HUES48 (cell line): Measurements from ENCODE around the gene HNMT.
"Not testable (repeated sequence)": the region's sequence is repeated elsewhere in the genome, so short reads cannot be mapped to it uniquely, and the experiment has no call there.

ENCODE experiments used
- H3K27ac ChIP-seq: one replicate; pipeline ENCODE4 v1.7.0; 2013; ENCODE audit warnings: low read depth, low read length, inconsistent platforms
- H3K27me3 ChIP-seq: 2 replicates; pipeline ENCODE4 v1.6.1; 2013; ENCODE audit warnings: mild to moderate bottlenecking, low read length; ENCODE audit not compliant: control insufficient read depth, insufficient read depth
- H3K36me3 ChIP-seq: 2 replicates; pipeline ENCODE4 v1.6.1; 2013; ENCODE audit warnings: low read length; ENCODE audit not compliant: control insufficient read depth, insufficient read depth
- H3K4me1 ChIP-seq: 2 replicates; pipeline ENCODE4 v1.6.1; 2013; ENCODE audit warnings: mild to moderate bottlenecking, low read length; ENCODE audit not compliant: control insufficient read depth, insufficient read depth
- H3K4me3 ChIP-seq: 2 replicates; pipeline ENCODE4 v1.5.1; 2013; ENCODE audit warnings: mild to moderate bottlenecking, low read depth, low read length
- H3K9ac ChIP-seq: 2 replicates; pipeline ENCODE4 v1.6.1; 2013; ENCODE audit warnings: mild to moderate bottlenecking, low read depth, low read length, moderate library complexity
- H3K9me3 ChIP-seq: 2 replicates; pipeline ENCODE4 v1.6.1; 2013; ENCODE audit warnings: low read length; ENCODE audit not compliant: control insufficient read depth, insufficient read depth

Gene HNMT

DNA sequence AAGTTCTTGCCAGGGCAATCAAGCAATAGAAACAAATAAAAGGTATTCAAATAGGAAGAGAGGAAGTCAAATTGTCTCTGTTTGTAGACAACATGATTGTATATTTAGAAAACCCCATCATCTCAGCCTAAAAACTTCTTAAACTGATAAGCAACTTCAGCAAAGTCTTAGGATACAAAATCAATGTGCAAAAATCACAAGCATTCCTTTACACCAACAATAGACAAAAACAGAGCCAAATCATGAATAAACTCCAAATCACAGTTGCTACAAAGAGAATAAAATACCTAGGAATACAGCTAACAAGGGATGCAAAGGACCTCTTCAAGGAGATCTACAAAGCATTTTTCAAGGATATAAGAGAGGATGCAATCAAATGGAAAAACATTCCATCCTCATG, 31.9 kb downstream of the HNMT start:
- H3K9me3 ChIP-seq, H3K9ac ChIP-seq, H3K27me3 ChIP-seq, H3K4me3 ChIP-seq, H3K27ac ChIP-seq, H3K36me3 ChIP-seq, H3K4me1 ChIP-seq: not testable (repeated sequence)

DNA sequence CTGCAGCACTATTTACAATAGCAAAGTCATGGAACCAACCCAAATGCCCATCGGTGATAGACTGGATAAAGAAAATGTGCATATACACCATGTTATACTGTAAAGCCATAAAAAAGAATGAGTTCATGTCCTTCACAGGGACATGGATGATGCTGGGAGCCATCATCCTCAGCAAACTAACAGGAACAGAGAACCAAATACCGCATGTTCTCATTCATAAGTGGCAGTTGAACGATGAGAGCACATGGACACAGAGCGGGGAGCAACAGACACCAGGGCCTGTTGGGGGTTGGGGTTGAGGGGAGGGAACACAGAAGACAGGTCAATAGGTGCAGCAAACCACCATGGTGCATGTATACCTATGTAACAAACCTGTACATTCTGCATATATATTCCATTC, 33.5 kb downstream of the HNMT start:
- Histone ChIP-seq H3K4me3 (no peak overlapping the region), H3K9me3 (no peaks in the 10 kb centered on the region), H3K27me3 (no peaks in the 10 kb centered on the region), H3K36me3 (no peaks in the 10 kb centered on the region), H3K9ac (no peak overlapping the region), H3K4me1 (no peaks in the 10 kb centered on the region), H3K27ac (no peak overlapping the region)

GRCh38 chr2:137998503-137998902, 34.2 kb downstream of the HNMT start:
- H3K4me1 ChIP-seq, result no peaks in the 10 kb centered on the region
- H3K27me3 ChIP-seq, result no peaks in the 10 kb centered on the region
- H3K27ac ChIP-seq, result no peak overlapping the region
- H3K9ac ChIP-seq, result no peak overlapping the region
- no peaks in the 10 kb centered on the region for H3K9me3 ChIP-seq
- no peak overlapping the region for H3K4me3 ChIP-seq
- H3K36me3 ChIP-seq, result no peaks in the 10 kb centered on the region

GRCh38 chr2:137999273-137999672, 35.0 kb downstream of the HNMT start:
- Histone ChIP-seq H3K9me3 (no peaks in the 10 kb centered on the region), H3K4me1 (no peaks in the 10 kb centered on the region), H3K36me3 (no peaks in the 10 kb centered on the region), H3K4me3 (no peak overlapping the region), H3K27ac (no peak overlapping the region), H3K27me3 (no peaks in the 10 kb centered on the region), H3K9ac (no peak overlapping the region)

GRCh38 chr2:138000009-138000408, 35.7 kb downstream of the HNMT start:
- Histone ChIP-seq H3K36me3 (no peaks in the 10 kb centered on the region), H3K9me3 (no peaks in the 10 kb centered on the region), H3K27ac (no peak overlapping the region), H3K9ac (no peak overlapping the region), H3K4me1 (no peaks in the 10 kb centered on the region), H3K4me3 (no peak overlapping the region), H3K27me3 (no peaks in the 10 kb centered on the region)

DNA sequence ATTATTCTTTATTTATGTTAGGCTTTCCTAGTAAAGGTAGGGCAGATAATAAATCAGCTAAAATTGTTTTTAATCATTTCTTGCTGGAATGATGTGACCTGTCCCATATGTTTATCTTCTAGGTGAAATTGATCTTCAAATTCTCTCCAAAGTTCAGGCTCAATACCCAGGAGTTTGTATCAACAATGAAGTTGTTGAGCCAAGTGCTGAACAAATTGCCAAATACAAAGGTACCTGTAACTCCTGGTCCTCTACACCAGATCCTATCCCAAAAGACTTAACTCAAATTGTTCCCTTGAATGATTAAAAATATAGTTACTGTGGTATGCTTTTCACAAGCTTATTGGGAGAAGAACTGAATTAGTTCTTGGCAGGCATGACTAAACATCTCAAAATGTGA, 36.5 kb downstream of the HNMT start:
- Histone ChIP-seq H3K9ac (no peak overlapping the region), H3K27me3 (no peaks in the 10 kb centered on the region), H3K36me3 (no peaks in the 10 kb centered on the region), H3K9me3 (no peaks in the 10 kb centered on the region), H3K4me3 (no peak overlapping the region), H3K4me1 (no peaks in the 10 kb centered on the region), H3K27ac (no peak overlapping the region)

DNA sequence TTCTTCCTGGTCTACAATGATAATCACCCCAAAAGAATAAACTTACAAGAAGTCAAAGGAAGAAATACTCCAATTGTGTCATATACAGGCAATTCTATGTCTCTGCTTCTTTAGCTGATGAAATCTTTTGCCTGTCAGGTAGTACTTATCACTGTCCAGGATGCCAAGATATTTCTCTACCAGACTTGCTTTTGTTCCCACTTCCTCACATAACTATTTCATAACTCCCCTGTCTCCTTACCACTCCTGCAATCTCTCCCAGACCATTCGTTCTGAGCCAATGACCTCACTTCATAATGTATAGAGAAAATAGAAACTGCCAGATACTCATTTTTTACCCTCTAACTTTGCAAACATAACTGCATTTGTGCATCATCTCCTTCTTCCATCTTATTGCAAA, 39.1 kb downstream of the HNMT start:
- Histone ChIP-seq H3K4me1 (no peaks in the 10 kb centered on the region), H3K4me3 (no peak overlapping the region), H3K9ac (no peak overlapping the region), H3K36me3 (no peaks in the 10 kb centered on the region), H3K27ac (no peak overlapping the region), H3K27me3 (no peaks in the 10 kb centered on the region), H3K9me3 (no peaks in the 10 kb centered on the region)

DNA sequence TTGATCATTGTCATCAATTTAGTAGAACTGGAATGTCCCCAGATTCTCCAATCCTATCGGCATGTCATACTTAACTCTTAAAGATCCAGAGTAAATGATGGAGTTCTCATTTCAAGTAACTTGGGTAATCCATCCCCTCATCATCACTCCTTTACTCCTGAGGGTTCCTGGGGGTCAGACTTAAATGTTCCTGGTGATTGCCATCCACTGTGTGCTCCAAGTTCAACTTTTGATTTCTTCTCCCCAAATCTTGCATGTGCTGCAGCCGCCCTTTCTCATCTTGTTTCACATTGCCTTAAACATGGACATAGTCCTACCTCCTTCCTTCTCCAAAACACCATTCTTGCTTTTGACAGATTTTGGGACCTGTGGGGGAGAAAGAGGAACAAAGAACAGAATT, 43.2 kb downstream of the HNMT start:
- H3K27me3 ChIP-seq, result no peaks in the 10 kb centered on the region
- H3K27ac ChIP-seq, result no peak overlapping the region
- no peaks in the 10 kb centered on the region for H3K4me1 ChIP-seq
- H3K9me3 ChIP-seq, result no peaks in the 10 kb centered on the region
- no peak overlapping the region for H3K4me3 ChIP-seq
- no peaks in the 10 kb centered on the region for H3K36me3 ChIP-seq
- H3K9ac ChIP-seq, result no peak overlapping the region

DNA sequence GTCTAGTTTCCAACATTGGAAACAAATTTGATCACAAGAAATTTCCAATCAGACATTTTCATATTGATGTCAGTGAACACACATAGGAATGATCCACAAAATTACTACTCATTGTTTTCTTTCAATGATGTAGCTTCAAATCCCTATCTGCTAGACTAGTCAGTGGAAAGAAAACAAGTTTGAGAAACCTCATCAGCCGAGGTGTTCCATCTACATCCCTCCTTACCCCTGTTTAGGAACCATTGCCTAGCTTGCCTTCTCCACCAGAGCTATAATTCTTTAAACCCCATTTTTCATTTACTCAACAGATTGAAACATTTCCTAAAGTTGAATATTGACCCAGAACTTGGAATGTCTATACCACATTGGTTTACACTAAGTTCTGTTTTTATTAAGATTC, 45.3 kb downstream of the HNMT start:
- H3K4me1 ChIP-seq, result no peaks in the 10 kb centered on the region
- H3K27me3 ChIP-seq, result no peaks in the 10 kb centered on the region
- H3K27ac ChIP-seq, result no peak overlapping the region
- no peak overlapping the region for H3K9ac ChIP-seq
- H3K9me3 ChIP-seq, result no peaks in the 10 kb centered on the region
- H3K4me3 ChIP-seq, result no peak overlapping the region
- no peaks in the 10 kb centered on the region for H3K36me3 ChIP-seq

DNA sequence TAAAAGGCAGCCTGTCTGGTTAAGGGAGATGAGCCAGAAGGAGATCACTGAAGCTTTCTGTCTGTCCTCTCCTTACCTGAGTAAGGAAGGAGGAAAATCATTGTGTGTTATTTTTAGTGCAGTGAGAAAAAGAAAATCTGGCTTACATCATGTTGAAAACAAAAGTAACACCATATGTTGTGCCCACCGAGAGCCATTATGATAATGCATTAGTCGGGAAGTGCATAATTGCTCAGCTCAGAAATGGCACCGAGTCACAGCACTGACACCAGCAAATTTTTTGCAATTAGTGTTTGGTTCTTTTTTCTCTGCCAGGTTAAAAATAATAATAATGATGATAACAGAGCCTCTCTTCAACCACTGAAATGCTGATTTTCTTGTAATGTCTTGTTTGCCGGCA, 46.6 kb downstream of the HNMT start:
- no peak overlapping the region for H3K27ac ChIP-seq
- H3K4me1 ChIP-seq, result no peaks in the 10 kb centered on the region
- no peaks in the 10 kb centered on the region for H3K9me3 ChIP-seq
- H3K4me3 ChIP-seq, result no peak overlapping the region
- no peaks in the 10 kb centered on the region for H3K36me3 ChIP-seq
- no peak overlapping the region for H3K9ac ChIP-seq
- H3K27me3 ChIP-seq, result no peaks in the 10 kb centered on the region

- H3K9me3 ChIP-seq, result no peaks in the 10 kb centered on the region
- H3K4me3 ChIP-seq, result no peak overlapping the region
- H3K4me1 ChIP-seq, result no peaks in the 10 kb centered on the region
- no peak overlapping the region for H3K9ac ChIP-seq
- no peaks in the 10 kb centered on the region for H3K36me3 ChIP-seq
- no peak overlapping the region for H3K27ac ChIP-seq
- no peaks in the 10 kb centered on the region for H3K27me3 ChIP-seq
Measured at GRCh38 chr2:138012082-138012481, 47.8 kb downstream of the HNMT start.

GRCh38 chr2:138012968-138013367, 48.7 kb downstream of the HNMT start:
- no peaks in the 10 kb centered on the region for H3K36me3 ChIP-seq

More at GRCh38 chr2:138012968-138013367, 48.7 kb downstream of the HNMT start:
- Histone ChIP-seq H3K27me3 (no peaks in the 10 kb centered on the region), H3K27ac (no peak overlapping the region), H3K4me3 (no peak overlapping the region), H3K4me1 (no peaks in the 10 kb centered on the region), H3K9ac (no peak overlapping the region), H3K9me3 (no peaks in the 10 kb centered on the region)
